OCI-LY3 (cell line): ENCODE data around the gene RUSF1.
"Not testable (repeated sequence)": the region's sequence is repeated elsewhere in the genome, so short reads cannot be mapped to it uniquely, and the experiment has no call there.

Experiments
- H2AFZ ChIP-seq: fragments of 200-600, 300-600 bp; shearing (Covaris generic); 2 replicates; pipeline ENCODE4 v1.6.0; 2014; ENCODE audit warnings: antibody characterized with exemption, low read depth, low read length
- H3K27ac ChIP-seq: fragments of 200-600, 300-600 bp; sonication (generic); 2 replicates; pipeline ENCODE4 v1.5.1; 2014; ENCODE audit warnings: mild to moderate bottlenecking, low read length, moderate library complexity, mixed read lengths
- H3K27me3 ChIP-seq: fragments of 200-600, 300-600 bp; sonication (generic); 2 replicates; pipeline ENCODE4 v1.6.1; 2014; ENCODE audit warnings: low read depth, low read length, mixed read lengths
- H3K36me3 ChIP-seq: fragments of 200-600, 300-600 bp; sonication (generic); replicated peaks from 2 replicates; pipeline ENCODE3; 2014; ENCODE audit warnings: low read depth, low read length, mixed read lengths
- H3K4me1 ChIP-seq: fragments of 300-600, 200-600 bp; sonication (generic); 2 replicates; pipeline ENCODE4 v1.6.1; 2014; ENCODE audit warnings: low read length, mixed read lengths
- H3K4me2 ChIP-seq: fragments of 200-600, 300-600 bp; sonication (generic); 2 replicates; pipeline ENCODE4 v1.6.1; 2014; ENCODE audit warnings: low read length, mixed read lengths
- H3K4me3 ChIP-seq: fragments of 300-600, 200-600 bp; sonication (generic); 2 replicates; pipeline ENCODE4 v1.5.1; 2014; ENCODE audit warnings: antibody characterized with exemption, mild to moderate bottlenecking, low read length, moderate library complexity
- H3K79me2 ChIP-seq: fragments of 300-600, 200-600 bp; shearing (Covaris generic); 2 replicates; pipeline ENCODE4 v1.6.1; 2014; ENCODE audit warnings: mild to moderate bottlenecking, low read length, mixed read lengths
- H3K9ac ChIP-seq: fragments of 300-600, 200-600 bp; shearing (Covaris generic); 2 replicates; pipeline ENCODE4 v1.6.0; 2014; ENCODE audit warnings: mild to moderate bottlenecking, low read length, moderate library complexity
- H3K9me3 ChIP-seq: fragments of 200-600, 300-600 bp; shearing (Covaris generic); 2 replicates; pipeline ENCODE4 v1.6.1; 2014; ENCODE audit warnings: low read length, mixed read lengths; ENCODE audit not compliant: insufficient read depth
- H4K20me1 ChIP-seq: fragments of 200-600, 300-600 bp; sonication (generic); 2 replicates; pipeline ENCODE4 v1.6.1; 2016; ENCODE audit warnings: low read length, mixed read lengths; ENCODE audit not compliant: insufficient read depth
- CTCF ChIP-seq: fragments of 200-600, 300-600 bp; sonication (generic); IDR thresholded peaks from 2 replicates; pipeline ENCODE4 v1.5.1; 2014; ENCODE audit warnings: antibody characterized with exemption, low read length, low read depth
- EZH2phosphoT487 ChIP-seq: fragments of 200-600 bp; shearing (Covaris generic); IDR thresholded peaks from 2 replicates; pipeline ENCODE4 v1.6.1; 2018; ENCODE audit warnings: antibody characterized with exemption, mixed run types, low read depth

The RUSF1 gene

GRCh38 chr16:31507929-31508705, at the start of gene RUSF1:
Gene RUSF1 (minus strand): TSS chr16:31508391. CDS start chr16:31508373, 18 bp downstream.
- Histone ChIP-seq H3K4me2 (peak within 1 kb of the TSS; percentile 91), H3K27me3 (no peaks in the 10 kb centered on the region), H3K9me3 (no peaks in the 10 kb centered on the region), H3K79me2 (peaks cover 25% of the 10 kb centered on the region), H3K9ac (peak within 1 kb of the TSS; percentile 79), H3K4me3 (peak within 1 kb of the TSS; percentile 81), H4K20me1 (peaks cover 6% of the 10 kb centered on the region; the same call in 1 of the 2 replicates), H2AFZ (peak within 1 kb of the TSS; percentile 65), H3K27ac (peak within 1 kb of the TSS; percentile 52), H3K4me1 (peaks cover 30% of the 10 kb centered on the region), H3K36me3 (peaks cover 4% of the 10 kb centered on the region)
- no peak for TF ChIP-seq EZH2phosphoT487
- TF ChIP-seq CTCF: no peak

- TF ChIP-seq CTCF (no peak), EZH2phosphoT487 (no peak)
- no peaks in the 10 kb centered on the region for H3K9me3 ChIP-seq
- H4K20me1 ChIP-seq: no peaks in the 10 kb centered on the region
- H3K27ac ChIP-seq: no peak overlapping the region
- H3K4me3 ChIP-seq: no peak overlapping the region
- no peaks in the 10 kb centered on the region for H3K36me3 ChIP-seq
- no peaks in the 10 kb centered on the region for H3K27me3 ChIP-seq
- H3K4me2 ChIP-seq: no peak overlapping the region
- H3K79me2 ChIP-seq: no peaks in the 10 kb centered on the region
- no peak overlapping the region for H3K9ac ChIP-seq
- H3K4me1 ChIP-seq: no peaks in the 10 kb centered on the region
- no peak overlapping the region for H2AFZ ChIP-seq
Observed at GRCh38 chr16:31542763-31543162, 34.6 kb upstream of the RUSF1 start.

- H3K79me2 ChIP-seq, H3K4me2 ChIP-seq, H3K9me3 ChIP-seq, H3K27ac ChIP-seq, H3K4me1 ChIP-seq, H3K4me3 ChIP-seq, H3K27me3 ChIP-seq, H3K36me3 ChIP-seq, H4K20me1 ChIP-seq, H2AFZ ChIP-seq, H3K9ac ChIP-seq: not testable (repeated sequence)
Observed at GRCh38 chr16:31539762-31540161, 31.6 kb upstream of the RUSF1 start.

GRCh38 chr16:31538243-31538598, 30.0 kb upstream of the RUSF1 start:
- not testable (repeated sequence) for H3K27ac ChIP-seq, H2AFZ ChIP-seq, H3K4me3 ChIP-seq, H3K9ac ChIP-seq, H3K79me2 ChIP-seq, H3K4me1 ChIP-seq, H3K4me2 ChIP-seq, H3K27me3 ChIP-seq, H3K36me3 ChIP-seq, H4K20me1 ChIP-seq, H3K9me3 ChIP-seq

GRCh38 chr16:31537362-31538242, 29.4 kb upstream of the RUSF1 start:
- Histone ChIP-seq H3K4me1 (no peaks in the 10 kb centered on the region), H2AFZ (no peak overlapping the region), H3K4me3 (no peak overlapping the region), H3K79me2 (no peaks in the 10 kb centered on the region), H3K9ac (no peak overlapping the region), H4K20me1 (no peaks in the 10 kb centered on the region), H3K27me3 (no peaks in the 10 kb centered on the region), H3K4me2 (no peak overlapping the region), H3K9me3 (no peaks in the 10 kb centered on the region), H3K27ac (no peak overlapping the region), H3K36me3 (no peaks in the 10 kb centered on the region)
- TF ChIP-seq EZH2phosphoT487 (no peak), CTCF (no peak)
